WTC11 (cell line): Measurements from ENCODE around the gene ZNF514. TPM values are rescaled to one million over a fixed set of nuclear protein-coding genes. Genes with fewer than 3 reads are reported as not detected.

Experiments used
- ATAC-seq: fragments of 200-7000 bp; cut with Tn5 transposase; 2 replicates; pipeline ENCODE4 v1.10.0; 2021; ENCODE audit warnings: mild to moderate bottlenecking, moderate library complexity
- CTCF ChIA-PET: fragments of 300-600 bp; sonication (Branson Sonifier 250); formaldehyde crosslinking; loops from one replicate; lab custom pipeline; 2021; ENCODE audit warnings: antibody characterized with exemption; lab: Charles Lee
- POLR2A ChIA-PET: fragments of 350-600 bp; sonication (Branson Sonifier 250); formaldehyde crosslinking; loops from one replicate; lab custom pipeline; 2021; ENCODE audit warnings: antibody characterized with exemption; lab: Charles Lee
- DNase-seq: peaks from one replicate; pipeline ENCODE4 v3.0.0; 2021; ENCODE audit warnings: low spot score
- H3K27ac Mint-ChIP-seq: 2 replicates; pipeline ENCODE4 v1.8.0; 2021; ENCODE audit warnings: mixed read lengths
- H3K27me3 Mint-ChIP-seq: 2 replicates; pipeline ENCODE4 v1.8.0; 2021; ENCODE audit warnings: low read depth, mild to moderate bottlenecking, moderate library complexity, mixed read lengths
- H3K36me3 Mint-ChIP-seq: 2 replicates; pipeline ENCODE4 v1.8.0; 2021; ENCODE audit warnings: mixed read lengths
- H3K4me1 Mint-ChIP-seq: 2 replicates; pipeline ENCODE4 v1.8.0; 2022; ENCODE audit warnings: mixed read lengths
- H3K4me3 Mint-ChIP-seq: 2 replicates; pipeline ENCODE4 v1.8.0; 2021; ENCODE audit warnings: mild to moderate bottlenecking, moderate library complexity, mixed read lengths
- H3K9me3 Mint-ChIP-seq: 2 replicates; pipeline ENCODE4 v1.8.0; 2021; ENCODE audit warnings: mixed read lengths
- ATF2 ChIP-seq: sonication (generic); formaldehyde crosslinking; IDR thresholded peaks from 2 replicates; pipeline ENCODE4 v1.8.1; 2022; ENCODE audit warnings: low read depth, missing genetic modification reagents, borderline replicate concordance
- EMX1 ChIP-seq: fragments of 250-450 bp; sonication (Bioruptor Pico); IDR thresholded peaks from 2 replicates; pipeline ENCODE4 v1.8.0; 2021; ENCODE audit warnings: mild to moderate bottlenecking
- HMGXB4 ChIP-seq: sonication (generic); formaldehyde crosslinking; IDR thresholded peaks from 2 replicates; pipeline ENCODE4 v1.8.1; 2023; ENCODE audit warnings: mild to moderate bottlenecking, moderate library complexity, missing genetic modification reagents
- MXD4 ChIP-seq: fragments of 250-450 bp; sonication (Bioruptor Pico); IDR thresholded peaks from 2 replicates; pipeline ENCODE4 v1.8.0; 2021; ENCODE audit warnings: mild to moderate bottlenecking, moderate library complexity, borderline replicate concordance
- NR1H2 ChIP-seq: sonication (generic); formaldehyde crosslinking; IDR thresholded peaks from 2 replicates; pipeline ENCODE4 v1.9.0; 2021; ENCODE audit warnings: mild to moderate bottlenecking, moderate library complexity, missing genetic modification reagents
- NR2C2 ChIP-seq: sonication (generic); formaldehyde crosslinking; IDR thresholded peaks from 2 replicates; pipeline ENCODE4 v1.8.0; 2022; ENCODE audit warnings: mild to moderate bottlenecking, missing genetic modification reagents
- PREB ChIP-seq: sonication (generic); formaldehyde crosslinking; IDR thresholded peaks from 2 replicates; pipeline ENCODE4 v1.8.1; 2022; ENCODE audit warnings: mild to moderate bottlenecking, missing genetic modification reagents, moderate library complexity, borderline replicate concordance
- RELA ChIP-seq: sonication (generic); formaldehyde crosslinking; IDR thresholded peaks from 2 replicates; pipeline ENCODE4 v1.8.1; 2022; ENCODE audit warnings: missing genetic modification reagents, mild to moderate bottlenecking, borderline replicate concordance
- RORB ChIP-seq: fragments of 250-450 bp; sonication (Bioruptor Pico); IDR thresholded peaks from 2 replicates; pipeline ENCODE4 v1.9.0; 2021; ENCODE audit warnings: mild to moderate bottlenecking
- SMAD3 ChIP-seq: sonication (generic); formaldehyde crosslinking; IDR thresholded peaks from 2 replicates; pipeline ENCODE4 v1.8.0; 2022; ENCODE audit warnings: missing genetic modification reagents, mild to moderate bottlenecking, borderline replicate concordance
- TCF7 ChIP-seq: sonication (generic); formaldehyde crosslinking; IDR thresholded peaks from 2 replicates; pipeline ENCODE4 v1.8.0; 2022; ENCODE audit warnings: mild to moderate bottlenecking, low read depth, missing genetic modification reagents, moderate library complexity
- TP53 ChIP-seq: sonication (generic); formaldehyde crosslinking; IDR thresholded peaks from 2 replicates; pipeline ENCODE4 v1.8.1; 2023; ENCODE audit warnings: mild to moderate bottlenecking, missing genetic modification reagents
- ZBTB21 ChIP-seq: sonication (generic); formaldehyde crosslinking; IDR thresholded peaks from 2 replicates; pipeline ENCODE4 v1.8.1; 2023; ENCODE audit warnings: mild to moderate bottlenecking, missing genetic modification reagents, borderline replicate concordance
- ZBTB43 ChIP-seq: sonication (generic); formaldehyde crosslinking; IDR thresholded peaks from 2 replicates; pipeline ENCODE4 v1.8.1; 2023; ENCODE audit warnings: mild to moderate bottlenecking, missing genetic modification reagents
- ZNF219 ChIP-seq: sonication (generic); formaldehyde crosslinking; IDR thresholded peaks from 2 replicates; pipeline ENCODE4 v1.8.0; 2023; ENCODE audit warnings: missing genetic modification reagents, mild to moderate bottlenecking, borderline replicate concordance
- ZNF396 ChIP-seq: fragments of 250-450 bp; sonication (Bioruptor Pico); IDR thresholded peaks from 2 replicates; pipeline ENCODE4 v1.8.0; 2021; ENCODE audit warnings: mild to moderate bottlenecking, moderate library complexity, borderline replicate concordance
- ZSCAN18 ChIP-seq: fragments of 250-450 bp; sonication (Bioruptor Pico); IDR thresholded peaks from 2 replicates; pipeline ENCODE4 v2.1.2; 2022; ENCODE audit warnings: mild to moderate bottlenecking, moderate library complexity
- total RNA-seq: library from RNA; stranded (reverse); gene quantifications from 3 replicates; pipeline ENCODE4 v1.2.3, GENCODE V29; 2021
- TF ChIP-seq, protein P1 (sequence below): sonication (generic); formaldehyde crosslinking; IDR thresholded peaks from 2 replicates; pipeline ENCODE4 v1.8.0; 2023; ENCODE audit warnings: missing genetic modification reagents, mild to moderate bottlenecking, borderline replicate concordance
- TF ChIP-seq, protein P2 (sequence below): sonication (generic); formaldehyde crosslinking; conservative IDR thresholded peaks from 2 replicates; pipeline ENCODE4 v1.8.1; 2022; ENCODE audit warnings: mild to moderate bottlenecking, missing genetic modification reagents
- TF ChIP-seq, protein P3 (sequence below): fragments of 250-450 bp; sonication (Bioruptor Pico); IDR thresholded peaks from 2 replicates; pipeline ENCODE4 v1.9.0; 2021; ENCODE audit warnings: mild to moderate bottlenecking
- TF ChIP-seq, protein P4 (sequence below): sonication (generic); formaldehyde crosslinking; IDR thresholded peaks from 2 replicates; pipeline ENCODE4 v1.8.0; 2022; ENCODE audit warnings: mild to moderate bottlenecking, missing genetic modification reagents

The ZNF514 gene
- total RNA-seq, 1 experiment from 2014 or later = 19.3 TPM

DNA sequence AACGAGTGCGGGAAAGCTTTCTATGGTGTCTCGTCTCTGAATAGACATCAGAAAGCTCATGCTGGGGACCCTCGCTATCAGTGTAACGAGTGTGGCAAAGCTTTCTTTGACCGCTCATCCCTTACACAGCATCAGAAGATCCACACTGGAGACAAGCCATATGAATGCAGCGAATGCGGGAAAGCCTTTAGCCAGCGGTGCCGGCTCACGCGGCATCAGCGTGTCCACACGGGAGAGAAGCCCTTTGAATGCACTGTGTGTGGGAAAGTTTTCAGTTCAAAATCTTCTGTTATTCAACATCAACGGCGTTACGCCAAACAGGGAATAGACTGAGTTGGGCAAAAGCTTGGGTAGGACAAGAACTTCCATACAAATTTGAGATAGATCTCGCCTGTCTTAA, 22.1 kb upstream of the ZNF514 start:
- Mint-ChIP-seq H3K9me3 (no peaks in the 10 kb centered on the region; the same call in 1 of the 2 replicates), H3K27me3 (no peaks in the 10 kb centered on the region), H3K36me3 (peaks cover 26% of the 10 kb centered on the region), H3K27ac (no peak overlapping the region), H3K4me1 (no peaks in the 10 kb centered on the region), H3K4me3 (no peak overlapping the region)
- ChIA-PET POLR2A (no interaction called here), CTCF (no interaction called here)
- ATAC-seq (no peak), DNase-seq (no peak)
- TF ChIP-seq RELA (CRISPR knock-in tag) = no peak
- TF ChIP-seq EMX1 (CRISPR knock-in tag) = no peak
- TF ChIP-seq MXD4 (CRISPR knock-in tag) = no peak
- TF ChIP-seq ZNF396 = no peak
- TF ChIP-seq, protein P1, sequence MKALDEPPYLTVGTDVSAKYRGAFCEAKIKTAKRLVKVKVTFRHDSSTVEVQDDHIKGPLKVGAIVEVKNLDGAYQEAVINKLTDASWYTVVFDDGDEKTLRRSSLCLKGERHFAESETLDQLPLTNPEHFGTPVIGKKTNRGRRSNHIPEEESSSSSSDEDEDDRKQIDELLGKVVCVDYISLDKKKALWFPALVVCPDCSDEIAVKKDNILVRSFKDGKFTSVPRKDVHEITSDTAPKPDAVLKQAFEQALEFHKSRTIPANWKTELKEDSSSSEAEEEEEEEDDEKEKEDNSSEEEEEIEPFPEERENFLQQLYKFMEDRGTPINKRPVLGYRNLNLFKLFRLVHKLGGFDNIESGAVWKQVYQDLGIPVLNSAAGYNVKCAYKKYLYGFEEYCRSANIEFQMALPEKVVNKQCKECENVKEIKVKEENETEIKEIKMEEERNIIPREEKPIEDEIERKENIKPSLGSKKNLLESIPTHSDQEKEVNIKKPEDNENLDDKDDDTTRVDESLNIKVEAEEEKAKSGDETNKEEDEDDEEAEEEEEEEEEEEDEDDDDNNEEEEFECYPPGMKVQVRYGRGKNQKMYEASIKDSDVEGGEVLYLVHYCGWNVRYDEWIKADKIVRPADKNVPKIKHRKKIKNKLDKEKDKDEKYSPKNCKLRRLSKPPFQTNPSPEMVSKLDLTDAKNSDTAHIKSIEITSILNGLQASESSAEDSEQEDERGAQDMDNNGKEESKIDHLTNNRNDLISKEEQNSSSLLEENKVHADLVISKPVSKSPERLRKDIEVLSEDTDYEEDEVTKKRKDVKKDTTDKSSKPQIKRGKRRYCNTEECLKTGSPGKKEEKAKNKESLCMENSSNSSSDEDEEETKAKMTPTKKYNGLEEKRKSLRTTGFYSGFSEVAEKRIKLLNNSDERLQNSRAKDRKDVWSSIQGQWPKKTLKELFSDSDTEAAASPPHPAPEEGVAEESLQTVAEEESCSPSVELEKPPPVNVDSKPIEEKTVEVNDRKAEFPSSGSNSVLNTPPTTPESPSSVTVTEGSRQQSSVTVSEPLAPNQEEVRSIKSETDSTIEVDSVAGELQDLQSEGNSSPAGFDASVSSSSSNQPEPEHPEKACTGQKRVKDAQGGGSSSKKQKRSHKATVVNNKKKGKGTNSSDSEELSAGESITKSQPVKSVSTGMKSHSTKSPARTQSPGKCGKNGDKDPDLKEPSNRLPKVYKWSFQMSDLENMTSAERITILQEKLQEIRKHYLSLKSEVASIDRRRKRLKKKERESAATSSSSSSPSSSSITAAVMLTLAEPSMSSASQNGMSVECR = no peak
- TF ChIP-seq, protein P2, sequence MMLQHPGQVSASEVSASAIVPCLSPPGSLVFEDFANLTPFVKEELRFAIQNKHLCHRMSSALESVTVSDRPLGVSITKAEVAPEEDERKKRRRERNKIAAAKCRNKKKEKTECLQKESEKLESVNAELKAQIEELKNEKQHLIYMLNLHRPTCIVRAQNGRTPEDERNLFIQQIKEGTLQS = no peak
- TF ChIP-seq TP53 (CRISPR knock-in tag) = no peak
- TF ChIP-seq PREB (CRISPR knock-in tag) = no peak
- TF ChIP-seq, protein P3, sequence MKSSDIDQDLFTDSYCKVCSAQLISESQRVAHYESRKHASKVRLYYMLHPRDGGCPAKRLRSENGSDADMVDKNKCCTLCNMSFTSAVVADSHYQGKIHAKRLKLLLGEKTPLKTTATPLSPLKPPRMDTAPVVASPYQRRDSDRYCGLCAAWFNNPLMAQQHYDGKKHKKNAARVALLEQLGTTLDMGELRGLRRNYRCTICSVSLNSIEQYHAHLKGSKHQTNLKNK (CRISPR knock-in tag) = no peak
- no peak for TF ChIP-seq ZNF219 (CRISPR knock-in tag)
- TF ChIP-seq NR2C2 (CRISPR knock-in tag) = no peak
- TF ChIP-seq, protein P4, sequence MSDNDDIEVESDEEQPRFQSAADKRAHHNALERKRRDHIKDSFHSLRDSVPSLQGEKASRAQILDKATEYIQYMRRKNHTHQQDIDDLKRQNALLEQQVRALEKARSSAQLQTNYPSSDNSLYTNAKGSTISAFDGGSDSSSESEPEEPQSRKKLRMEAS = no peak
- no peak for TF ChIP-seq ZSCAN18 (CRISPR knock-in tag)
- no peak for TF ChIP-seq NR1H2 (CRISPR knock-in tag)

DNA sequence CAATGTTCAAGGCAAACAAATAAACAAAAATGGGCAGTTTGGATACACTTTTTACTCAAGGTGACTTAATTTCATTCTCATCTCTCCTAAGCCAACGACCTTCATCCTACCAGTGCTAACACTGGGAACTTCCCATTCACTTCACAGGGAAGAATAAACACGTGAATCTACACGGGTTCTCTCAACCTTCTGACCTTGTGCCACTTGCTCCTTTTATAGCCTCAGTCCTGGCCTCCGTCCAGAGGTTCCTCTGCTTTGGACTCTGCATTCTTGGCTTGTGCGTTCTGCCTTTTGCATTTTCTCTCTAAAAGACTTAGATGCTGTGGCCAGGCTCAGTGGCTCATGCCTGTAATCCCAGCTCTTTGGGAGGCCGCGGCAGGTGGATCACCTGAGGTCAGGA, 19.8 kb upstream of the ZNF514 start:
- CTCF ChIA-PET = interaction anchor here (0.9 kb wide), 1 partner anchor 52 kb away, joined by 4 read pairs; no protein-coding TSS in a partner anchor
- POLR2A ChIA-PET = no interaction called here
- H3K27ac Mint-ChIP-seq = no peak overlapping the region
- TF ChIP-seq RORB (CRISPR knock-in tag) (no peak), ZSCAN18 (CRISPR knock-in tag) (no peak), RELA (CRISPR knock-in tag) (no peak), HMGXB4 (no peak), TCF7 (no peak), SMAD3 (CRISPR knock-in tag) (no peak), ZBTB43 (CRISPR knock-in tag) (no peak), ATF2 (no peak), ZBTB21 (CRISPR knock-in tag) (no peak)

More for the DNA sequence above, 19.8 kb upstream of the ZNF514 start:
- Mint-ChIP-seq H3K27me3 (no peaks in the 10 kb centered on the region), H3K4me1 (no peaks in the 10 kb centered on the region), H3K36me3 (peaks cover 26% of the 10 kb centered on the region), H3K4me3 (no peak overlapping the region), H3K9me3 (no peaks in the 10 kb centered on the region; the same call in 1 of the 2 replicates)
- no peak for ATAC-seq
- no peak for DNase-seq
